Breast epithelium (tissue), 3 donors: ENCODE data around the gene TMEM132D.

Source experiments
- POLR2A ChIP-seq: fragments of 450-650 bp; IDR thresholded peaks from one replicate; pipeline ENCODE4 v1.6.1; 2016; ENCODE audit warnings: antibody characterized with exemption, mild to moderate bottlenecking, moderate library complexity
- POLR2AphosphoS5 ChIP-seq, 3 donors: sonication (generic); formaldehyde crosslinking; IDR thresholded peaks; one replicate each; pipeline ENCODE4 v1.6.1; 2017; ENCODE audit warnings: antibody characterized with exemption in 3 of 3
- TF ChIP-seq, protein P1 (sequence below), 3 donors: fragments of 450-650 bp; IDR thresholded peaks; one replicate each; pipeline ENCODE4 v1.5.1; 2016 to 2017; ENCODE audit warnings: antibody characterized with exemption in 3 of 3, mild to moderate bottlenecking in 3 of 3, moderate library complexity in 3 of 3

- TF ChIP-seq, protein P1, sequence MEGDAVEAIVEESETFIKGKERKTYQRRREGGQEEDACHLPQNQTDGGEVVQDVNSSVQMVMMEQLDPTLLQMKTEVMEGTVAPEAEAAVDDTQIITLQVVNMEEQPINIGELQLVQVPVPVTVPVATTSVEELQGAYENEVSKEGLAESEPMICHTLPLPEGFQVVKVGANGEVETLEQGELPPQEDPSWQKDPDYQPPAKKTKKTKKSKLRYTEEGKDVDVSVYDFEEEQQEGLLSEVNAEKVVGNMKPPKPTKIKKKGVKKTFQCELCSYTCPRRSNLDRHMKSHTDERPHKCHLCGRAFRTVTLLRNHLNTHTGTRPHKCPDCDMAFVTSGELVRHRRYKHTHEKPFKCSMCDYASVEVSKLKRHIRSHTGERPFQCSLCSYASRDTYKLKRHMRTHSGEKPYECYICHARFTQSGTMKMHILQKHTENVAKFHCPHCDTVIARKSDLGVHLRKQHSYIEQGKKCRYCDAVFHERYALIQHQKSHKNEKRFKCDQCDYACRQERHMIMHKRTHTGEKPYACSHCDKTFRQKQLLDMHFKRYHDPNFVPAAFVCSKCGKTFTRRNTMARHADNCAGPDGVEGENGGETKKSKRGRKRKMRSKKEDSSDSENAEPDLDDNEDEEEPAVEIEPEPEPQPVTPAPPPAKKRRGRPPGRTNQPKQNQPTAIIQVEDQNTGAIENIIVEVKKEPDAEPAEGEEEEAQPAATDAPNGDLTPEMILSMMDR (IDR thresholded peaks at IDR 0.05) = no peak
- TF ChIP-seq POLR2AphosphoS5 (IDR thresholded peaks at IDR 0.05) = no peak
- no peak for TF ChIP-seq POLR2A
Observed at GRCh38 chr12:129592449-129592848, 311.4 kb downstream of the TMEM132D start.
